NOMO-1 treated with dmso at 0.1 percent for 144 hours (cell line): Measurements from ENCODE around the gene PRRT3.
"Not testable (repeated sequence)": the region's sequence is repeated elsewhere in the genome, so short reads cannot be mapped to it uniquely, and the experiment has no call there.

ENCODE experiments used
- DNase-seq: peaks from one replicate; lab custom pipeline; 2025; ENCODE audit not compliant: unreplicated experiment; lab: John Stamatoyannopoulos, UW

PRRT3 gene

GRCh38 chr3:9918261-9919038 is 33.8 kb downstream of the PRRT3 start:
- no peak for DNase-seq

GRCh38 chr3:9917820-9918219 is 34.4 kb downstream of the PRRT3 start:
- DNase-seq = no peak

- no peak for DNase-seq
Observed at GRCh38 chr3:9916734-9917680, 35.2 kb downstream of the PRRT3 start, which contains the start of gene IL17RC. Gene IL17RC (plus strand): TSS chr3:9917098. CDS start chr3:9917316, 218 bp downstream.

- DNase-seq = no peak
Observed at GRCh38 chr3:9916346-9916733, 35.9 kb downstream of the PRRT3 start.

GRCh38 chr3:9915254-9916141 is 36.7 kb downstream of the PRRT3 start:
- no peak for DNase-seq

- peak; percentile 60 for DNase-seq
Observed at GRCh38 chr3:9914559-9915253, 37.5 kb downstream of the PRRT3 start.

- no peak for DNase-seq
Observed at GRCh38 chr3:9914011-9914410, 38.2 kb downstream of the PRRT3 start.

GRCh38 chr3:9913601-9914000 is 38.6 kb downstream of the PRRT3 start:
- DNase-seq = no peak

- no peak for DNase-seq
Observed at GRCh38 chr3:9912294-9912935, 39.8 kb downstream of the PRRT3 start.

- no peak for DNase-seq
Observed at GRCh38 chr3:9911863-9912262, 40.3 kb downstream of the PRRT3 start.

GRCh38 chr3:9909221-9910013 is 42.8 kb downstream of the PRRT3 start:
- DNase-seq = no peak

- DNase-seq = no peak
Observed at GRCh38 chr3:9908286-9908685, 43.9 kb downstream of the PRRT3 start.

- no peak for DNase-seq
Observed at GRCh38 chr3:9906480-9906879, 45.7 kb downstream of the PRRT3 start.

- no peak for DNase-seq
Observed at GRCh38 chr3:9903904-9904303, 48.3 kb downstream of the PRRT3 start.

GRCh38 chr3:9903238-9903624 is 49.0 kb downstream of the PRRT3 start:
- no peak for DNase-seq

- DNase-seq = no peak
Observed at GRCh38 chr3:9902372-9903237, 49.6 kb downstream of the PRRT3 start, which contains the start of gene IL17RE. Gene IL17RE (plus strand): TSS chr3:9902848. CDS start chr3:9902933, 85 bp downstream.

- DNase-seq = no peak
Observed at GRCh38 chr3:9901967-9902366, 50.2 kb downstream of the PRRT3 start.

- not testable (repeated sequence) for DNase-seq
Observed at GRCh38 chr3:9900965-9901415, 51.2 kb downstream of the PRRT3 start.
